ENCODE results near the gene ARHGAP35. TPM values are rescaled to one million over a fixed set of nuclear protein-coding genes. Genes with fewer than 3 reads are reported as not detected.

Gene ARHGAP35
- total and polyA plus RNA-seq, 10 donors = 2.3 to 49.4 (median 39.5) TPM

- 79 to 94% (median 90%) methylated on average over 9 of the region's 9 CpGs for WGBS, 5 donors
- Histone ChIP-seq H3K27ac (no peak overlapping the region), H3K36me3 (peaks cover 0 to 82% (median 45%) of the 10 kb centered on the region in 6 donors), H3K9me3 (no peaks in the 10 kb centered on the region), H3K4me3 (no peak overlapping the region), H3K27me3 (replicated peaks in 1 of 7) (no peaks in the 10 kb centered on the region), H3K4me1 (peaks cover 18 to 75% (median 49%) of the 10 kb centered on the region in 6 donors)
- no peak for TF ChIP-seq CTCF (IDR thresholded peaks at IDR 0.05 in 8 of 11, conservative IDR thresholded peaks at IDR 0.05 in 3 of 11)
- no peak for TF ChIP-seq POLR2A (IDR thresholded peaks at IDR 0.05)
- TF ChIP-seq POLR2AphosphoS5 (IDR thresholded peaks at IDR 0.05) = no peak
- DNase-seq = peak; percentile 17
- intact Hi-C loops (cut with DNase I; ENCODE audit: low total_unique reads) = no loop called here
Measured at GRCh38 chr19:46844067-46844489, 16.7 kb upstream of the ARHGAP35 start.

- 73 to 79% (median 77%) methylated on average over 19 of the region's 19 CpGs for WGBS, 5 donors
- H3K4me1 ChIP-seq = peaks cover 19 to 68% (median 48%) of the 10 kb centered on the region in 6 donors
- H3K27ac ChIP-seq = peak overlapping the region in 2 of 8 donors; percentile 48 to 51
- intact Hi-C loops (cut with DNase I; ENCODE audit: low total_unique reads) = no loop called here
- DNase-seq = peak; percentile 69
- H3K36me3 ChIP-seq = peaks cover 0 to 69% (median 38%) of the 10 kb centered on the region in 6 donors
- no peak overlapping the region for H3K4me3 ChIP-seq
- TF ChIP-seq POLR2AphosphoS5 (IDR thresholded peaks at IDR 0.05) = peak in 2 of 3 donors; percentile 16 to 41
- no peak for TF ChIP-seq CTCF (IDR thresholded peaks at IDR 0.05 in 8 of 11, conservative IDR thresholded peaks at IDR 0.05 in 3 of 11)
- H3K9me3 ChIP-seq = no peaks in the 10 kb centered on the region
- no peaks in the 10 kb centered on the region for H3K27me3 ChIP-seq (replicated peaks in 1 of 7)
Measured at GRCh38 chr19:46845959-46846459, 14.8 kb upstream of the ARHGAP35 start.

GRCh38 chr19:46847528-46847927 is 13.3 kb upstream of the ARHGAP35 start:
- 84 to 93% (median 91%) methylated on average over 11 of the region's 11 CpGs for WGBS, 5 donors
- H3K4me3 ChIP-seq = no peak overlapping the region
- TF ChIP-seq CTCF (IDR thresholded peaks at IDR 0.05 in 8 of 11, conservative IDR thresholded peaks at IDR 0.05 in 3 of 11) = no peak
- no peaks in the 10 kb centered on the region for H3K9me3 ChIP-seq
- peaks cover 0 to 54% (median 29%) of the 10 kb centered on the region in 6 donors for H3K36me3 ChIP-seq
- no peak overlapping the region for H3K27ac ChIP-seq
- H3K4me1 ChIP-seq = peaks cover 15 to 53% (median 38%) of the 10 kb centered on the region in 6 donors
- DNase-seq = peak; percentile 21
- intact Hi-C loops (cut with DNase I; ENCODE audit: low total_unique reads) = no loop called here
- no peaks in the 10 kb centered on the region for H3K27me3 ChIP-seq (replicated peaks in 1 of 7)

- intact Hi-C loops (cut with DNase I; ENCODE audit: low total_unique reads) = no loop called here
- Histone ChIP-seq H3K27me3 (replicated peaks in 1 of 7) (no peaks in the 10 kb centered on the region), H3K36me3 (peaks cover 0 to 45% (median 21%) of the 10 kb centered on the region in 6 donors), H3K4me3 (no peak overlapping the region), H3K27ac (peak overlapping the region in 7 of 8 donors; percentile 83 to 93 (median 88)), H3K4me1 (peaks cover 15 to 51% (median 38%) of the 10 kb centered on the region in 6 donors), H3K9me3 (no peaks in the 10 kb centered on the region)
- WGBS, 5 donors = 71 to 91% (median 84%) methylated on average over 2 of the region's 2 CpGs
- TF ChIP-seq POLR2AphosphoS5 (IDR thresholded peaks at IDR 0.05) (no peak), CTCF (IDR thresholded peaks at IDR 0.05 in 8 of 11, conservative IDR thresholded peaks at IDR 0.05 in 3 of 11) (no peak), POLR2A (IDR thresholded peaks at IDR 0.05) (no peak)
- no peak for DNase-seq
Measured at GRCh38 chr19:46848389-46848788, 12.4 kb upstream of the ARHGAP35 start.
